HepG2 (cell line): ENCODE results near the gene CACNA2D1.

Experiments
- CCAR2 ChIP-seq: fragments of 200-400 bp; formaldehyde crosslinking; optimal IDR thresholded peaks from 2 replicates; pipeline ENCODE3; 2018; ENCODE audit warnings: low read depth, mild to moderate bottlenecking, low read length, moderate library complexity
- MAFK ChIP-seq, 2 experiments: IDR thresholded peaks in 1 of 2; conservative IDR thresholded peaks in 1 of 2; 2 replicates each; pipeline ENCODE4 v1.6.1; 2011; ENCODE audit warnings: improper control_type of control experiment in 2 of 2, low read length in 2 of 2
- POLR2A ChIP-seq, 2 experiments: IDR thresholded peaks; 2 replicates each; pipeline ENCODE4 v1.6.1; 2011; ENCODE audit warnings: low read depth in 2 of 2, low read length in 2 of 2, mild to moderate bottlenecking in 1 of 2, moderate library complexity in 1 of 2; ENCODE audit not compliant: insufficient read depth in 1 of 2
- RAD51 ChIP-seq: fragments of 450-650 bp; IDR thresholded peaks from 2 replicates; pipeline ENCODE4 v1.6.1; 2016; ENCODE audit warnings: borderline replicate concordance
- SSRP1 ChIP-seq: IDR thresholded peaks from 2 replicates; pipeline ENCODE4 v1.6.1; 2016; ENCODE audit warnings: control low read depth
- ZNF24 ChIP-seq: fragments of 450-650 bp; IDR thresholded peaks from 2 replicates; pipeline ENCODE4 v1.6.1; 2017; ENCODE audit warnings: antibody characterized with exemption, mild to moderate bottlenecking
- ZNF749 ChIP-seq: sonication (generic); formaldehyde crosslinking; IDR thresholded peaks from 2 replicates; pipeline ENCODE4 v1.8.0; 2022; ENCODE audit warnings: mild to moderate bottlenecking, missing genetic modification reagents, moderate library complexity, borderline replicate concordance
- TF ChIP-seq, protein P1 (sequence below): sonication (generic); formaldehyde crosslinking; IDR thresholded peaks from 2 replicates; pipeline ENCODE4 v1.5.1; 2020; ENCODE audit warnings: missing genetic modification reagents, mild to moderate bottlenecking, borderline replicate concordance
- TF ChIP-seq, protein P2 (sequence below): sonication (generic); formaldehyde crosslinking; IDR thresholded peaks from 2 replicates; pipeline ENCODE4 v1.5.0; 2020; ENCODE audit warnings: mild to moderate bottlenecking, missing genetic modification reagents, moderate library complexity
- TF ChIP-seq, protein P3 (sequence below): sonication (generic); formaldehyde crosslinking; IDR thresholded peaks from 2 replicates; pipeline ENCODE4 v1.4.0; 2020; ENCODE audit warnings: missing genetic modification reagents
- TF ChIP-seq, protein P4 (sequence below): sonication (generic); formaldehyde crosslinking; IDR thresholded peaks from 2 replicates; pipeline ENCODE4 v1.4.0; 2020; ENCODE audit warnings: missing genetic modification reagents, borderline replicate concordance
- TF ChIP-seq, protein P5 (sequence below): sonication (generic); formaldehyde crosslinking; IDR thresholded peaks from 2 replicates; pipeline ENCODE4 v1.4.0; 2020; ENCODE audit warnings: missing genetic modification reagents

DNA sequence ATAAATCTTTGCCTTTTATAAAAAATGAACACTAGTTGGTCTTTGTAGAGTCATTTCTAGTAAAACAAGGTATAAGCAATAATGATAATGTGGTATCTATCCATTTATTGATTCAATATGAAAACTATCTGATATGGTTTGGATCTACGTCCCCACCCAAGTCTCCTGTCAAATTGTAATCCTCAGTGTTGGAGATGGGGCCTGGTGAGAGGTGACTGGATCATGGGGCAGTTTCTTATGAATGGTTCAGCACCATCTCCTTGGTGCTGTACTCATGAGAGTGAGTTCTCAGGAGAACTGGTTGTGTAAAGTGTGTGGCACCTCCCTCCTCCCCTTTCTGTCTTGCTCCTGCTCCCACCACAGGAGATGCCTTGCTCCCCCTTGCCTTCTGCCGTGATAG lies 288.8 kb downstream of the CACNA2D1 start:
- TF ChIP-seq RAD51 (no peak), ZNF749 (CRISPR knock-in tag) (no peak), ZNF24 (no peak), MAFK (conservative IDR thresholded peaks at IDR 0.05 in 1 of 2, IDR thresholded peaks at IDR 0.05 in 1 of 2; ENCODE audit: low read length in 2 of 2) (no peak), SSRP1 (CRISPR knock-in tag) (no peak), POLR2A (IDR thresholded peaks at IDR 0.05; ENCODE audit: insufficient read depth in 1 of 2, low read depth in 2 of 2, low read length in 2 of 2) (no peak), CCAR2 (no peak)
- TF ChIP-seq, protein P1, sequence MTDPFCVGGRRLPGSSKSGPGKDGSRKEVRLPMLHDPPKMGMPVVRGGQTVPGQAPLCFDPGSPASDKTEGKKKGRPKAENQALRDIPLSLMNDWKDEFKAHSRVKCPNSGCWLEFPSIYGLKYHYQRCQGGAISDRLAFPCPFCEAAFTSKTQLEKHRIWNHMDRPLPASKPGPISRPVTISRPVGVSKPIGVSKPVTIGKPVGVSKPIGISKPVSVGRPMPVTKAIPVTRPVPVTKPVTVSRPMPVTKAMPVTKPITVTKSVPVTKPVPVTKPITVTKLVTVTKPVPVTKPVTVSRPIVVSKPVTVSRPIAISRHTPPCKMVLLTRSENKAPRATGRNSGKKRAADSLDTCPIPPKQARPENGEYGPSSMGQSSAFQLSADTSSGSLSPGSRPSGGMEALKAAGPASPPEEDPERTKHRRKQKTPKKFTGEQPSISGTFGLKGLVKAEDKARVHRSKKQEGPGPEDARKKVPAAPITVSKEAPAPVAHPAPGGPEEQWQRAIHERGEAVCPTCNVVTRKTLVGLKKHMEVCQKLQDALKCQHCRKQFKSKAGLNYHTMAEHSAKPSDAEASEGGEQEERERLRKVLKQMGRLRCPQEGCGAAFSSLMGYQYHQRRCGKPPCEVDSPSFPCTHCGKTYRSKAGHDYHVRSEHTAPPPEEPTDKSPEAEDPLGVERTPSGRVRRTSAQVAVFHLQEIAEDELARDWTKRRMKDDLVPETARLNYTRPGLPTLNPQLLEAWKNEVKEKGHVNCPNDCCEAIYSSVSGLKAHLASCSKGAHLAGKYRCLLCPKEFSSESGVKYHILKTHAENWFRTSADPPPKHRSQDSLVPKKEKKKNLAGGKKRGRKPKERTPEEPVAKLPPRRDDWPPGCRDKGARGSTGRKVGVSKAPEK (CRISPR knock-in tag): no peak
- TF ChIP-seq, protein P2, sequence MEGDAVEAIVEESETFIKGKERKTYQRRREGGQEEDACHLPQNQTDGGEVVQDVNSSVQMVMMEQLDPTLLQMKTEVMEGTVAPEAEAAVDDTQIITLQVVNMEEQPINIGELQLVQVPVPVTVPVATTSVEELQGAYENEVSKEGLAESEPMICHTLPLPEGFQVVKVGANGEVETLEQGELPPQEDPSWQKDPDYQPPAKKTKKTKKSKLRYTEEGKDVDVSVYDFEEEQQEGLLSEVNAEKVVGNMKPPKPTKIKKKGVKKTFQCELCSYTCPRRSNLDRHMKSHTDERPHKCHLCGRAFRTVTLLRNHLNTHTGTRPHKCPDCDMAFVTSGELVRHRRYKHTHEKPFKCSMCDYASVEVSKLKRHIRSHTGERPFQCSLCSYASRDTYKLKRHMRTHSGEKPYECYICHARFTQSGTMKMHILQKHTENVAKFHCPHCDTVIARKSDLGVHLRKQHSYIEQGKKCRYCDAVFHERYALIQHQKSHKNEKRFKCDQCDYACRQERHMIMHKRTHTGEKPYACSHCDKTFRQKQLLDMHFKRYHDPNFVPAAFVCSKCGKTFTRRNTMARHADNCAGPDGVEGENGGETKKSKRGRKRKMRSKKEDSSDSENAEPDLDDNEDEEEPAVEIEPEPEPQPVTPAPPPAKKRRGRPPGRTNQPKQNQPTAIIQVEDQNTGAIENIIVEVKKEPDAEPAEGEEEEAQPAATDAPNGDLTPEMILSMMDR (CRISPR knock-in tag): no peak
- TF ChIP-seq, protein P3, sequence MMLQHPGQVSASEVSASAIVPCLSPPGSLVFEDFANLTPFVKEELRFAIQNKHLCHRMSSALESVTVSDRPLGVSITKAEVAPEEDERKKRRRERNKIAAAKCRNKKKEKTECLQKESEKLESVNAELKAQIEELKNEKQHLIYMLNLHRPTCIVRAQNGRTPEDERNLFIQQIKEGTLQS (CRISPR knock-in tag): no peak
- TF ChIP-seq, protein P4, sequence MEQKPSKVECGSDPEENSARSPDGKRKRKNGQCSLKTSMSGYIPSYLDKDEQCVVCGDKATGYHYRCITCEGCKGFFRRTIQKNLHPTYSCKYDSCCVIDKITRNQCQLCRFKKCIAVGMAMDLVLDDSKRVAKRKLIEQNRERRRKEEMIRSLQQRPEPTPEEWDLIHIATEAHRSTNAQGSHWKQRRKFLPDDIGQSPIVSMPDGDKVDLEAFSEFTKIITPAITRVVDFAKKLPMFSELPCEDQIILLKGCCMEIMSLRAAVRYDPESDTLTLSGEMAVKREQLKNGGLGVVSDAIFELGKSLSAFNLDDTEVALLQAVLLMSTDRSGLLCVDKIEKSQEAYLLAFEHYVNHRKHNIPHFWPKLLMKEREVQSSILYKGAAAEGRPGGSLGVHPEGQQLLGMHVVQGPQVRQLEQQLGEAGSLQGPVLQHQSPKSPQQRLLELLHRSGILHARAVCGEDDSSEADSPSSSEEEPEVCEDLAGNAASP: no peak
- TF ChIP-seq, protein P5, sequence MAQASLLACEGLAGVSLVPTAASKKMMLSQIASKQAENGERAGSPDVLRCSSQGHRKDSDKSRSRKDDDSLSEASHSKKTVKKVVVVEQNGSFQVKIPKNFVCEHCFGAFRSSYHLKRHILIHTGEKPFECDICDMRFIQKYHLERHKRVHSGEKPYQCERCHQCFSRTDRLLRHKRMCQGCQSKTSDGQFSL (CRISPR knock-in tag): no peak
